H1 (cell line): Measurements from ENCODE around the gene PPP1R1B. TPM values are rescaled to one million over a fixed set of nuclear protein-coding genes. Genes with fewer than 3 reads are reported as not detected.

ENCODE experiments used
- CTCF ChIA-PET: fragments of 300-600 bp; sonication (Branson Sonifier 250); formaldehyde crosslinking; loops from one replicate; lab custom pipeline; 2021; ENCODE audit not compliant: partially characterized antibody; lab: Charles Lee
- POLR2A ChIA-PET: fragments of 300-600 bp; sonication (Branson Sonifier 250); formaldehyde crosslinking; loops from one replicate; lab custom pipeline; 2021; ENCODE audit warnings: inconsistent platforms; ENCODE audit not compliant: partially characterized antibody; lab: Charles Lee
- DNase-seq, 2 experiments: peaks; one replicate each; pipeline versions ENCODE4 v3.0.0 to v3.0.0-alpha.2; 2010 to 2022; ENCODE audit warnings: low spot score in 2 of 2, low read depth in 1 of 2, mixed read lengths in 1 of 2
- FAIRE-seq: peaks from 2 replicates; lab custom pipeline; 2011; peaks lifted over from hg19 to GRCh38; lab: Jason Lieb, UNC
- H2AFZ ChIP-seq: 2 replicates; pipeline ENCODE4 v1.8.1; 2012; ENCODE audit warnings: low read length, inconsistent platforms
- H2AK5ac ChIP-seq: 2 replicates; pipeline ENCODE4 v1.6.1; 2013; ENCODE audit warnings: low read depth, low read length
- H2BK120ac ChIP-seq: replicated peaks from 2 replicates; pipeline ENCODE3; 2013; ENCODE audit warnings: low read depth, low read length, inconsistent platforms
- H2BK12ac ChIP-seq: 2 replicates; pipeline ENCODE4 v1.6.1; 2013; ENCODE audit warnings: low read depth, low read length
- H2BK15ac ChIP-seq: 2 replicates; pipeline ENCODE4 v1.6.1; 2013; ENCODE audit warnings: low read length
- H2BK20ac ChIP-seq: 2 replicates; pipeline ENCODE4 v1.6.1; 2013; ENCODE audit warnings: low read length
- H2BK5ac ChIP-seq: 2 replicates; pipeline ENCODE4 v1.6.1; 2013; ENCODE audit warnings: low read depth, low read length
- H3K14ac ChIP-seq: 2 replicates; pipeline ENCODE4 v1.6.1; 2013; ENCODE audit warnings: inconsistent platforms; ENCODE audit not compliant: insufficient read length
- H3K18ac ChIP-seq: 2 replicates; pipeline ENCODE4 v1.6.1; 2013; ENCODE audit warnings: low read length; ENCODE audit errors: extremely low read depth
- H3K23ac ChIP-seq: 2 replicates; pipeline ENCODE4 v1.6.1; 2013; ENCODE audit warnings: inconsistent platforms; ENCODE audit not compliant: insufficient read length
- H3K23me2 ChIP-seq: 2 replicates; pipeline ENCODE4 v1.6.1; 2013; ENCODE audit warnings: low read depth, low read length
- H3K27ac ChIP-seq: 2 replicates; pipeline ENCODE4 v1.6.1; 2011; ENCODE audit warnings: low read depth, low read length, inconsistent platforms
- H3K27me3 ChIP-seq, 4 experiments: replicated peaks in 1 of 4; 1 replicate in 1 of 4; 2 replicates in 3 of 4; pipeline versions ENCODE4 v1.6.1 to v1.8.1; 2011 to 2013; ENCODE audit warnings: low read length in 3 of 4, mild to moderate bottlenecking in 3 of 4, inconsistent platforms in 2 of 4, mixed read lengths in 2 of 4, moderate library complexity in 1 of 4; ENCODE audit not compliant: control insufficient read depth in 3 of 4, insufficient read depth in 3 of 4; ENCODE audit errors: extremely low read depth in 1 of 4
- H3K36me3 ChIP-seq, 4 experiments: 2 replicates each; pipeline versions ENCODE4 v1.6.1 to v1.8.1; 2011 to 2013; ENCODE audit warnings: mild to moderate bottlenecking in 4 of 4, low read length in 3 of 4, moderate library complexity in 2 of 4, control low read depth in 1 of 4, inconsistent platforms in 1 of 4; ENCODE audit not compliant: insufficient read depth in 4 of 4, control insufficient read depth in 2 of 4
- H3K4ac ChIP-seq: replicated peaks from 2 replicates; pipeline ENCODE3; 2013; ENCODE audit warnings: low read length, low read depth, mixed read lengths, inconsistent platforms; ENCODE audit not compliant: insufficient read length
- H3K4me1 ChIP-seq, 4 experiments: replicated peaks in 1 of 4; 1 replicate in 1 of 4; 2 replicates in 3 of 4; pipeline versions ENCODE4 v1.6.1 to v1.8.1; 2011 to 2013; ENCODE audit warnings: low read length in 3 of 4, inconsistent platforms in 2 of 4, mixed read lengths in 1 of 4; ENCODE audit not compliant: insufficient read depth in 4 of 4, control insufficient read depth in 3 of 4
- H3K4me2 ChIP-seq, 2 experiments: 2 replicates each; pipeline versions ENCODE4 v1.6.1 to v1.8.1; 2011 to 2013; ENCODE audit warnings: low read depth in 2 of 2, low read length in 2 of 2, control low read depth in 1 of 2, inconsistent platforms in 1 of 2, mild to moderate bottlenecking in 1 of 2; ENCODE audit not compliant: insufficient read depth in 1 of 2
- H3K4me3 ChIP-seq, 4 experiments: fragments of 200-600, 300-600 bp in 1 of 4; sonication (generic), shearing (Covaris generic), sonication (Bioruptor Twin) in 1 of 4; 2 replicates each; pipeline versions ENCODE4 v1.5.1 to v1.8.1; 2011 to 2016; ENCODE audit warnings: low read length in 4 of 4, low read depth in 3 of 4, control low read depth in 2 of 4, inconsistent platforms in 2 of 4, mild to moderate bottlenecking in 2 of 4, mixed read lengths in 1 of 4, moderate library complexity in 1 of 4; ENCODE audit not compliant: insufficient read depth in 2 of 4; ENCODE audit errors: extremely low read depth in 1 of 4
- H3K56ac ChIP-seq: replicated peaks from 2 replicates; pipeline ENCODE3; 2013; ENCODE audit warnings: low read depth, mild to moderate bottlenecking, mixed read lengths, low read length, inconsistent platforms; ENCODE audit not compliant: insufficient read length
- H3K79me1 ChIP-seq: 2 replicates; pipeline ENCODE4 v1.6.1; 2013; ENCODE audit warnings: low read depth, low read length, control low read depth
- H3K79me2 ChIP-seq, 2 experiments: 2 replicates each; pipeline versions ENCODE4 v1.6.1 to v1.8.1; 2012 to 2013; ENCODE audit warnings: low read length in 2 of 2, mild to moderate bottlenecking in 2 of 2, inconsistent platforms in 1 of 2; ENCODE audit not compliant: insufficient read depth in 2 of 2, control insufficient read depth in 1 of 2
- H3K9ac ChIP-seq, 4 experiments: replicated peaks in 1 of 4; 1 replicate in 1 of 4; 2 replicates in 3 of 4; pipeline versions ENCODE4 v1.6.1 to v1.8.1; 2011 to 2013; ENCODE audit warnings: low read depth in 3 of 4, low read length in 3 of 4, control low read depth in 2 of 4, mild to moderate bottlenecking in 2 of 4, moderate library complexity in 2 of 4, inconsistent platforms in 1 of 4; ENCODE audit errors: extremely low read depth in 1 of 4
- H3K9me3 ChIP-seq, 2 experiments: 2 replicates each; pipeline versions ENCODE4 v1.6.1 to v1.8.1; 2012 to 2013; ENCODE audit warnings: mild to moderate bottlenecking in 2 of 2, moderate library complexity in 2 of 2, control low read depth in 1 of 2, inconsistent platforms in 1 of 2, low read depth in 1 of 2, low read length in 1 of 2, mixed read lengths in 1 of 2; ENCODE audit not compliant: insufficient read depth in 2 of 2
- H4K20me1 ChIP-seq, 2 experiments: replicated peaks in 1 of 2; 2 replicates each; pipeline versions ENCODE3 to v1.8.1; 2011 to 2013; ENCODE audit warnings: inconsistent platforms in 2 of 2, low read length in 2 of 2, mild to moderate bottlenecking in 1 of 2; ENCODE audit not compliant: insufficient read depth in 2 of 2, control insufficient read depth in 1 of 2
- H4K5ac ChIP-seq: 2 replicates; pipeline ENCODE4 v1.6.1; 2013; ENCODE audit warnings: low read length, low read depth, mixed read lengths, inconsistent platforms; ENCODE audit not compliant: insufficient read length
- H4K8ac ChIP-seq: 2 replicates; pipeline ENCODE4 v1.8.0; 2013; ENCODE audit warnings: mild to moderate bottlenecking, moderate library complexity, low read length, inconsistent platforms; ENCODE audit not compliant: insufficient read depth; ENCODE audit errors: extremely low read depth
- H4K91ac ChIP-seq: replicated peaks from 2 replicates; pipeline ENCODE3; 2013; ENCODE audit warnings: low read length, mixed read lengths, inconsistent platforms; ENCODE audit not compliant: insufficient read length
- CBX8 ChIP-seq: fragments of 300-800, 300-1000 bp; sonication (generic); IDR thresholded peaks from 2 replicates; pipeline ENCODE4 v1.7.1; 2016; ENCODE audit warnings: low read depth, low read length, borderline replicate concordance
- CHD2 ChIP-seq: IDR thresholded peaks from 2 replicates; pipeline ENCODE4 v1.6.1; 2012; ENCODE audit warnings: low read length, improper control_type of control experiment
- E2F6 ChIP-seq: IDR thresholded peaks from 2 replicates; pipeline ENCODE4 v1.6.1; 2012; ENCODE audit warnings: inconsistent platforms
- RBBP5 ChIP-seq: IDR thresholded peaks from 2 replicates; pipeline ENCODE4 v1.7.1; 2012; ENCODE audit warnings: low read depth, mild to moderate bottlenecking, inconsistent platforms, low read length, moderate library complexity, borderline replicate concordance
- WGBS, 2 experiments: shearing (Covaris generic) in 1 of 2; methylation state at CpG; one replicate each; pipeline versions ENCODE4 v1.1.6 to v1.1.7; 2013 to 2015; ENCODE audit warnings: low lambda C conversion rate in 2 of 2, mixed read lengths in 2 of 2, inconsistent platforms in 1 of 2, low coverage in 1 of 2, missing lambda C conversion rate in 1 of 2; ENCODE audit not compliant: insufficient replicate concordance in 2 of 2, insufficient coverage in 1 of 2, insufficient read length in 1 of 2; ENCODE audit errors: extremely low coverage in 1 of 2, missing lambda C conversion rate in 1 of 2; 5-methylcytosine and 5-hydroxymethylcytosine counted together
- polyA plus RNA-seq, 7 experiments: library from polyadenylated mRNA; depleted of rRNA in 3 of 7; stranded (reverse) in 5 of 7; unstranded in 2 of 7; fragments of >200 nt in 5 of 7; fragments of 200-250 nt in 2 of 7; gene quantifications; 1 replicate in 5 of 7; 2 replicates in 1 of 7; 4 replicates in 1 of 7; pipeline versions ENCODE4 v1.2.1 to v1.2.3, GENCODE V29; 2011 to 2013; ENCODE audit warnings: missing spikeins in 2 of 7, mixed read lengths in 2 of 7
- total RNA-seq: library from RNA; stranded (reverse); fragmentation: NEBNext Ultra II Directional; extraction: Animal tissue kit (Norgen Biotek cat#: 25700); gene quantifications from 2 replicates; pipeline ENCODE4 v1.2.1, GENCODE V29; 2021

PPP1R1B gene
- total and polyA plus RNA-seq, 2 of the 8 experiments (the other 6 are each of a cell fraction or from before 2014, with no cell fraction given): 10.7 to 22.3 TPM

DNA sequence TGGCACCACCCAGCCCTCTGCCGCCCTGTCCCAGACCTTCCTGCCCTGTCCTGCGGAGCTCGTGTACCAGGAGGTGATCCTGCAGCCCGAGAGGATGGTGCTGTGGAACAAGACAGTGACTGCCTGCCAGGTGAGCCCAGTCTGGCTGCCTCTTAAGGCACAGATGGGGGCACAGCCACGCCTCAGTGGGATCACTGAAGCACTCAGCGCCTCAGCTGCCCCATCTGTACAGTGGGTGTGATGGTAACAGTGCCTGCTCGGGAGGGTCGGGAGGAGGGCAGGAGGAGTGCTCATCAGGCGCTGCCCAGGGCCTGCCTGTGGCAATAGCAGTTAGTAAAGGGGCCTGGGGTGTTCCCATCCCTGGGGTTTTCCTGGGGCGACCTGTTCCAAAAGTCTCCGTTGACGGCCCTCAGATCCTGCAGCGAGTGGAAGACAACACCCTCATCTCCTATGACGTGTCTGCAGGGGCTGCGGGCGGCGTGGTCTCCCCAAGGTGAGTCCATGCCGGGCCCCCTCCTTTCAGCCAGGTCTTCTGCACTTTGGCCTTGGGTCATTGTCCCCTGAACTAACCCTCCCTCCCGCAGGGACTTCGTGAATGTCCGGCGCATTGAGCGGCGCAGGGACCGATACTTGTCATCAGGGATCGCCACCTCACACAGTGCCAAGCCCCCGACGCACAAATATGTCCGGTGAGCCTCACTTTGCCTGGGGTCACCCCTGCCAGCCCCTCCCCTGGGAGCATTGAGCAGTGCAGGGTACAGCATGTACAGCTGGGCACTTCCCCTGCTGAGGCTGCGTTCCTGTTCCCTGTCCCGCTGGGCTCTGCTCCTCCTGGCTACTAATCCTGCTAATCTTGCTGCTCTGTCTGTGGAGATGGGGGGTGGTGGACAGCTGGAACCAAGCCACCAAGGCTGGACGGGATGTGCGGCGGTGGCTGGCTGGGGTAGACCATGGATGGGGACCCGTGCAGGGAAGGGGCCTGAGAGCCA, 33.9 kb downstream of the PPP1R1B start:
- Histone ChIP-seq H3K9me3 (no peaks in the 10 kb centered on the region), H4K5ac (no peak overlapping the region), H3K79me2 (no peaks in the 10 kb centered on the region), H3K27me3 (no peaks in the 10 kb centered on the region), H3K14ac (no peak overlapping the region), H3K18ac (no peak overlapping the region), H2BK12ac (0 out of 2 replicates have a peak overlapping the region, but pooled peaks have one; percentile 27), H2BK120ac (no peak overlapping the region), H3K56ac (no peak overlapping the region), H3K4me1 (peaks cover 0 to 36% (median 29%) of the 10 kb centered on the region in 4 experiments; a peak in 6 of 7 replicates), H3K4ac (no peak overlapping the region), H2AFZ (no peak overlapping the region), H3K23ac (no peak overlapping the region), H2BK15ac (no peak overlapping the region), H2BK20ac (peak overlapping the region; percentile 72; the same call in 1 of the 2 replicates), H3K36me3 (peaks cover 0 to 9% (median 3%) of the 10 kb centered on the region in 4 experiments; a peak in 3 of 8 replicates), H3K23me2 (no peaks in the 10 kb centered on the region), H3K27ac (no peak overlapping the region), H4K91ac (no peak overlapping the region), H3K4me2 (no peak overlapping the region), H4K20me1 (no peaks in the 10 kb centered on the region), H3K4me3 (no peak overlapping the region), H3K9ac (no peak overlapping the region; a peak in 1 of 7 replicates), H4K8ac (no peak overlapping the region; the same call in 1 of the 2 replicates), H3K79me1 (0 out of 2 replicates have a peak, but pooled peaks cover 2% of the 10 kb centered on the region), H2AK5ac (no peak overlapping the region), H2BK5ac (no peak overlapping the region; the same call in 1 of the 2 replicates)
- FAIRE-seq (no peak), DNase-seq (no peak)
- 96% methylated on average over 35 of the region's 35 CpGs; no CpG with 5 or more reads in 1 of the 2 experiments for WGBS, 2 experiments
- POLR2A ChIA-PET: interaction anchor here (1.0 to 32.5 kb wide), 4 partner anchors 8 to 55 kb away, joined by 3 to 708 read pairs (median 3); partner anchors contain the start of genes ERBB2, PGAP3 and PNMT
- CTCF ChIA-PET: interaction anchor here (0.5 to 52.4 kb wide), 8 partner anchors 8 to 113 kb away, joined by 3 to 1885 read pairs (median 4); partner anchors contain the start of genes PNMT, PPP1R1B and STARD3
- TF ChIP-seq RBBP5 (no peak), E2F6 (no peak), CBX8 (no peak), CHD2 (no peak)
- TF ChIP-seq, all 59 proteins: peak for 0
